Stromal cell of bone marrow (primary cell): ENCODE measurements around the gene MRC1.

ENCODE experiments used
- DNase-seq: peaks from one replicate; pipeline ENCODE4 v3.0.0-alpha.2; 2012; ENCODE audit warnings: low read depth

The MRC1 gene

DNA sequence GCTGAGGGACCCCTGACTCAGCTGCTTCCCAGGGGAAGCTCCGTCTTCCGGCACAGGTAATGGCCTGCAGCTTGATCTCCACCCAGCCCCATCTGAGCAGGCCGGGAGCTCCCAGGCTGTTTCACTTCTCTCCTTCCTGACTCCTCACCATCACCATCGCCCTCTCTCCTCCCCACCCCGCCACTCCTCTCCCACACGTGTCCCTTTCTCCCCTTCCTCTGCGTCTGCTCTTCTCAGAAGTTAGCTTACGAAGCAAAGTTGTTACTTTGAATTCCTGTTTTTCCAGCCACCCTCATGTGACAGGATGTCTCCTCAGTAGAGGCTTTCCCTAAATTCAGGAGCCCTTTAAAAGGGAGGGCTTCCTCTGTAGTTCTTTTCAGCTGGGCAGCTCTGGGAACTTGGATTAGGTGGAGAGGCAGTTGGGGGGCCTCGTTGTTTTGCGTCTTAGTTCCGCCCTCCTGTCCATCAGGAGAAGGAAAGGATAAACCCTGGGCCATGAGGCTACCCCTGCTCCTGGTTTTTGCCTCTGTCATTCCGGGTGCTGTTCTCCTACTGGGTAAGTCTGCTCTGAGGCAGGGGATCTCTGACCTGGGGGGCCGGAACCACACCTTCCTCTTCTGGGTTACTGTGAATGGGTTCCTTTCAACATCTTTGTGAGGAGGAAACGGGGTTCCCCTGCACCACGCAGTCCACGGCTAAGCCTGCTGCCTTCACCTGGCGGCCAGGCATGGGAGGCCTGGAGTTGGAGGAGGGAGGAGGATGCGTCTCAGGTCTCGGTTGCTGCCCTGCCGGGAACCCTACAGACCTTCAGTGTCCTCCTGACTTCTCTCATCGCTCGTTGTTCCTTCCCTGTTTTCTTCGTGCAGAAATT, at the start of gene MRC1:
TSS of gene MRC1 (plus strand) at position 378 of the 871 bp plus-strand sequence. CDS start at position 496, 118 bp downstream.
- no peak for DNase-seq

DNA sequence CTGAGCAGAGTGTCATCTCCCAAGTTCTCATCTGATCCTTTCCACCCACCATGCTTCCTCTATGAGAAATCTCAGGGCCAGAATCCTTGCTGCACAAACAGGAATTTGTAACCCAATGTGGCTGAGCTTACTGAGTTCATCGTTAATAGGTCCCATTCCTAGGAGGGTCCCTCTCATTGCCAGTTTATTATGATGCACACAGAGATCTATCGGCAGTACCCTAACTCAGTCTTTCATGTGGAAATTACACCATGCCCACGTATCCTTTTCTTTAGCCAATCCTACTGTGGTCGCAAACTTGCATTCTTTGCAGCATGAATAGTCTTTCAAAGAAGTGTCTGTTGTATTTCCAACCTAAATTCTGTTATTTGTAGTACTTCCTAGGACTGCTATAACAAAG, 45.0 kb upstream of the MRC1 start:
- no peak for DNase-seq

GRCh38 chr10:17765602-17766001, 43.5 kb upstream of the MRC1 start:
- no peak for DNase-seq

- no peak for DNase-seq
Measured at GRCh38 chr10:17766731-17767130, 42.4 kb upstream of the MRC1 start.

GRCh38 chr10:17768496-17768895, 40.7 kb upstream of the MRC1 start:
- no peak for DNase-seq

- DNase-seq: no peak
Measured at GRCh38 chr10:17768957-17769356, 40.2 kb upstream of the MRC1 start.

GRCh38 chr10:17771017-17771416, 38.1 kb upstream of the MRC1 start:
- DNase-seq: no peak

DNA sequence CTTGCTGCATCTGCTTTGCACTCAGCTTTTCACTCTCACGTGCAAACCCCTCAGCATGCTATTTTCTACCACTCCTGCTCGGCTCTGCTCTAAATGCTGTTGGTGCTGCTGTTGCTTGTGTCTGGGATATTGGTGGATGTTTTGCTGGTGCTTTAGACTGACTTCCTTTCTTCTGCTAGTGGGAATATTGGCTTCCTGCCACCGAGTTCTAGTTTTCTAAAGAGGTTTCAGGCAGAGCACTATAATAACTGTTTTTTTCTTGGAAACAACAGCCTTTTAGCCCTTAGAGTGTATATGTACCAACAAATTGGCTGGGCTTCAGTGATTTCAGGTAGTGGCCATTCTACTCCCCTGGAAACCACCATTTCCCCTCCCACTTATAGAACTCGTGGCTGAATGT, 29.4 kb upstream of the MRC1 start:
- no peak for DNase-seq

DNA sequence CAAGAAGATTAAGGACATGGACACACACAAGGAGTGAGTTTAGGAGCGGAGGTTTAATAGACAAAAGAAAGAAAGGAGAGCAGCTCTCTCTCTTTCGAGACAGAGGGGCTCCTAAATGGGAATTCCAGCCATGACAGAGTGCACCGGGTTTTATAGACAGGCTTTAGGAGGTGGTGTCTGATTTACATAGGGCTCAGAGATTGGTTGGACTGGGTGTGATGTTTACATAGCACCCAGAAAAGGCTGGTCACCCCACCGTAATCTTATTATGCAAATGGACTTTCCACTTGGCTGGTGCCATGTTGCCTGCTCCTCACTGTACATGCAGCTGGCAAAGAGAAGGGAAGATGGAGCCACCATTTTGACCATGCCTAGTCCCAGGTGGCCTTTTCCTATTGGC, 28.4 kb upstream of the MRC1 start:
- DNase-seq: no peak

DNA sequence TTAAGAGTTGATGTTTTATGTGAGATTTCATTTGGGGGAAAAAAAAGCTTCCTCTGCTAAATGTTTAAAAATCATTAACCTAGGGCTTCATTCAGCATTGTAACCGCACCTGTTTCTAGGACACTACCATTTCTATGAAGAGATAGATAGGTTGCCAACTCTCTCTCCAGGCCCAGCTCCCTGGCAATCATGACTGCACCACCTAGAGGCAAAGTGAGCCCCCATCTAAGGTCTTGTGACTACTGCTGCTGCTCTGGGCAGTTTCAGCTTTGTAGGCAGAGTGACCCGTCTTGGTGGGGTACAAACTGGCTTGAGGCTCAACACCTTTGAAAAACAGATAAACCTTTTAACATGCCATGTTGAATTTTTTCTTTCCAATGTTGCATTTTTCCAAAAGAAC, 27.3 kb upstream of the MRC1 start:
- DNase-seq: no peak

- no peak for DNase-seq
Measured at GRCh38 chr10:17782921-17783665, 26.1 kb upstream of the MRC1 start.

DNA sequence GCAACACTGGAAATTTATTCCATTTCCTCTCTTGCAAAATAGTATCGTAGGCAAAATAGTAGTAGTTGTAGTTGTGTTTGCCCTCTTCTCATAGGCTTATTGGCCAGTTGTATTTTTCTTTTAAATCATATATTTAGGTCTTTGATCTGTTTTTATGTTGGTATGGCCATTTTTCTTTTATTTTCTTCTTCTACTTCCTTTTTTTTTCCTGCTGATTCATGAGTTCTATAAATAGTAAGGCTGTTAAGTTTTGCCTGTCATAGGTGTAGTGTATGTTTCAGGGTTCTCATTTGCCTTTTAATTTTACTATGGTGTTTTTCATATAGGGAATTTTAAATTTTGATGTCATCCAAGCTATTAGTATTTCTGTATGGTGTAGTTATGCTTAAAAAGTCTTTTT, 25.4 kb upstream of the MRC1 start:
- no peak for DNase-seq

GRCh38 chr10:17784688-17785087, 24.5 kb upstream of the MRC1 start:
- DNase-seq: no peak

DNA sequence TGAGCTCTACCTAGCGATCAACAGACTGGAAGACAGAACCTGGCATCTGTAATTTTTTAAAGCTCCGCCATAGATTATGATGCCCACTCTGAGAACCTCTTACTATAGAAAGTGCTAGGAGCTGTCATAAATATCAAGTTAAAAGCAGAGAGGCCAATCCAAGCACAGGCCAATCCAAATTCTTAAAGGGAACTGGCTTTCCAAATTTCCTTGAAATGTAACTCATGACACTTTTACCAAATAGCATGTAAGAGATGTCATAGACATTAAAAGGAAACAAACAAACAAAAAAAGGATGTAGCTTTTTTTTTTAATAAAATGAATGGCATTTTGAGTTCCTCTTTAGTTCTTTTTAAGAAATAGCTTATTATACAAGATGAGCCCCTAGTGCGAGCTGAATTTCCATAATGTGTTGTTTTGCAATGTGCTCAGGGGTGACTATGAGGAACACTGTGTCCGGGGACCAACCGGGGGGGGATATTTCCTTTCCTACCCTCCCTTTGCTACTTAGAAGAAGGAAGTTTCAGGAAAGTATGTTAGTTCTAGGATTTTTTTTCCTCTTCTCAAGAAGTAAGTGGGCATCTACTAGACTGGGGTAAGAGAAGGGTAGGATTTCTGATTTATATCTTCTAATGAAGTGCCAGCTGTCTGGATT, 23.7 kb upstream of the MRC1 start:
- no peak for DNase-seq

GRCh38 chr10:17787087-17787961, 21.8 kb upstream of the MRC1 start:
- peak; percentile 89 for DNase-seq

GRCh38 chr10:17788646-17789045, 20.5 kb upstream of the MRC1 start:
- DNase-seq: no peak

GRCh38 chr10:17789396-17789795, 19.8 kb upstream of the MRC1 start:
- DNase-seq: no peak

- DNase-seq: no peak
Measured at GRCh38 chr10:17790651-17791050, 18.5 kb upstream of the MRC1 start.

DNA sequence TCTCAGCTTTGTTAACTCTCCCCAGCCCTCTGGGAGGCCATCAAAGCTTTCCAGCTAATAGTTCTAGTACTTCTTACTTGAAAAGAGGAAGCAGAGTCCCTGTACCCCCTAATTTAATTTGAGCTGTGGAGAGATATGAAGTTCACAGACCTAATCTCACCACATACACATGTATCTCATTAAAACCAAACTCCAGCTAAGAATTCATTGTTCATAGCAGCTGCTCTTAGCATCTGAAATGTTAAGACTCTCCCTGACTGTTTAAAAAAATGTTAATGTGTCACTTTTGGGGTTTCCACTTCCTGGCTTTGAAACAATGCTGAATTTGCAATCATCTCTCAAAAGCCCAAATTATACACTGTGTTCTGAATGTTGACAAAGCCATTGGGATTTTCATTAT, 16.2 kb upstream of the MRC1 start:
- DNase-seq: no peak

DNA sequence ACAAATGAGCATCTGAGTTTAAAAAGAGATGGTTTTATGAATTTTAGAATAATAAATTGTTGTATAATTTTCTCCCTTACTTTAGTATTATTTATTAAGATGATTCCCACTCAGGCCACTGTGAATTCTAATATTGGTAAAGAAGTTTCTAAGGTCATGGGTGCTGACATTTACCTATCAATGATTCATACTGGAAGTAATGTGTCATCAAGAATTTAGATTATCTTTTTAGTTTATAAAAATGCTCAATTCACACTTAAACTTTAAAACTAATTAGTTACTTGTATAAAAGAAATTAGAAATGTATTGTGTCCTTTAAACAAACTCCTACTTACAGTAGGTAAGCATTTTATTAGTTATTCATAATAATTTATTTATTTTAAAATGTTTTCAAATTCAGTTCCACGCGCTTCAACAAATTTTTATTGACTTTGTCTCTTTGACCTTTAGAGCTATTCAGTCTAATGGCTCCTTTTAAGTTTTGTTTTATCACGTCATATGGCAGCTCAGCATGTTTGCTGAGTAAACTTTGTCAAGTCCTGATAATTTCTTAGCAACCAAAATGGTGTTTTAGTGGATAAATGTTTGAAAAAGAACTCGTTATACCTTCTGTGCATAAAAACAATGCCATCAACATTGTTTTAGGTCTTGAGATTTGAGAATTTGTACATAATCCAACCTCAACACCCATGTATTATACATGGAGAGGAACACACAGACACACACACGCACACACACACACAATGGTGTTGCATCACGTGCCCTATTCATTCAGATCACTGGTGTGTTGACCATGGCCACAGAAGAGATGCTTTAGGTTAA, 15.1 kb upstream of the MRC1 start:
- no peak for DNase-seq

DNA sequence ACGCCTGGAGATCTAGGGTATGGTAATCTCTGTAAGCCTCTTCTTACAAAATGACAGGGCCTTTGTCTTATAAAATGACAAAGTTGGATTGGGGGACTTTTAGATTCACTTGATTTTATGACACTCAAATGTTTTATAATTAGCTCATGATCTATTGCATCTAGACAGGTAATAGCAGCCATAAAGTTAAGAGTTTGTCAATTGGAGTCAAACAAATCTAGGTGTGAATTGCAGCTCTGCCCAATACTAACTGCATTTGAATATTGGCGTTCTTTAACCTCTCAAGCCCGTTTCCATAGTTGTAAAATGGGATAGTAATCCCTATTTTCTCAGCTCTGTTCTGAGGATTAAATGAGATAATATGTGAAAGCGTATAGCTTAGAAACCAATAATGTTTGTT, 14.1 kb upstream of the MRC1 start:
- no peak for DNase-seq
